ENCODE results near the gene SH3D19.

GRCh38 chr4:151246742-151247141, 78.7 kb downstream of the SH3D19 start:
- TF ChIP-seq CTCF (IDR thresholded peaks at IDR 0.05) (no peak), POLR2A (IDR thresholded peaks at IDR 0.05) (no peak)
